ENCODE data around the gene AIRE.

The AIRE gene

GRCh38 chr21:44305691-44306090 lies 20.0 kb downstream of the AIRE start:
- DNase-seq (ENCODE audit: low read depth) = no peak

- no peak for DNase-seq (ENCODE audit: low read depth)
These were observed 21.4 kb downstream of the AIRE start for GRCh38 chr21:44306936-44307704.

GRCh38 chr21:44310628-44311507 lies 25.2 kb downstream of the AIRE start:
- no peak for DNase-seq (ENCODE audit: low read depth)

GRCh38 chr21:44312089-44312488 lies 26.4 kb downstream of the AIRE start:
- no peak for DNase-seq (ENCODE audit: low read depth)

GRCh38 chr21:44312716-44313115 lies 27.0 kb downstream of the AIRE start:
- no peak for DNase-seq (ENCODE audit: low read depth)

- no peak for DNase-seq (ENCODE audit: low read depth)
These were observed 27.8 kb downstream of the AIRE start for GRCh38 chr21:44313451-44313850.

GRCh38 chr21:44314128-44314527 lies 28.5 kb downstream of the AIRE start:
- no peak for DNase-seq (ENCODE audit: low read depth)

GRCh38 chr21:44314561-44314960 lies 28.9 kb downstream of the AIRE start:
- no peak for DNase-seq (ENCODE audit: low read depth)

GRCh38 chr21:44315691-44316203 lies 30.1 kb downstream of the AIRE start:
- no peak for DNase-seq (ENCODE audit: low read depth)

GRCh38 chr21:44316277-44316900 lies 30.7 kb downstream of the AIRE start:
- no peak for DNase-seq (ENCODE audit: low read depth)

- no peak for DNase-seq (ENCODE audit: low read depth)
These were observed 31.6 kb downstream of the AIRE start for GRCh38 chr21:44317241-44317782.

GRCh38 chr21:44317871-44318270 lies 32.2 kb downstream of the AIRE start:
- no peak for DNase-seq (ENCODE audit: low read depth)

GRCh38 chr21:44318489-44319285 lies 33.0 kb downstream of the AIRE start:
- DNase-seq (ENCODE audit: low read depth) = no peak

GRCh38 chr21:44319407-44320065 lies 33.9 kb downstream of the AIRE start:
- no peak for DNase-seq (ENCODE audit: low read depth)

- no peak for DNase-seq (ENCODE audit: low read depth)
These were observed 35.2 kb downstream of the AIRE start for GRCh38 chr21:44320847-44321246.

- no peak for DNase-seq (ENCODE audit: low read depth)
These were observed 36.3 kb downstream of the AIRE start for GRCh38 chr21:44321846-44322450.

GRCh38 chr21:44322621-44323325 lies 37.1 kb downstream of the AIRE start:
- no peak for DNase-seq (ENCODE audit: low read depth)

- no peak for DNase-seq (ENCODE audit: low read depth)
These were observed 37.9 kb downstream of the AIRE start for GRCh38 chr21:44323591-44323990.

GRCh38 chr21:44324106-44324853 lies 38.6 kb downstream of the AIRE start:
- no peak for DNase-seq (ENCODE audit: low read depth)

Data from GM04503 (cell line).